HG02763 (cell line): ENCODE results near the gene OSGIN1.
"Not testable (repeated sequence)": the region's sequence is repeated elsewhere in the genome, so short reads cannot be mapped to it uniquely, and the experiment has no call there.

Source experiments
- ATAC-seq: cut with Tn5 transposase; IDR thresholded peaks from one replicate; pipeline ENCODE4 v1.9.1; 2021; ENCODE audit warnings: mild to moderate bottlenecking, moderate library complexity; ENCODE audit not compliant: unreplicated experiment

OSGIN1 gene

DNA sequence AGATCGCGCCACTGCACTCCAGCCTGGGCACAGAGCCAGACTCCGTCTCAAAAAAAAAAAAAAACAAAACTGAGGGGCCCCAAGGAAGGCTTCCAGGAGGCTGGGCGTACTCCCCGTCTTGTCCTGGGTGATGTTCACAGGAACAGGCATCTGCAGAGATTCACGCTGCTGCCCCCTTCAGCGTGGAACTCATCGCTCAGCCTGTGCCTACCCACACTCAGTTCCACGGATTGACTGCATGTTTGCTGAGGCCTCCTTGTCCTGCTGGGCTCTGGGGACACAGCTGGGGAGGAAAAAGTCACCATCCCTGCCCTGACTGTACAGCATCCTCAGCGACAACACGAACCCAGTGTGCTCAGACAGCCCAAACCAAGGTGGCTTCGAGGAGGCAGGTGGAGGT, 12.9 kb upstream of the OSGIN1 start:
- no peak for ATAC-seq

DNA sequence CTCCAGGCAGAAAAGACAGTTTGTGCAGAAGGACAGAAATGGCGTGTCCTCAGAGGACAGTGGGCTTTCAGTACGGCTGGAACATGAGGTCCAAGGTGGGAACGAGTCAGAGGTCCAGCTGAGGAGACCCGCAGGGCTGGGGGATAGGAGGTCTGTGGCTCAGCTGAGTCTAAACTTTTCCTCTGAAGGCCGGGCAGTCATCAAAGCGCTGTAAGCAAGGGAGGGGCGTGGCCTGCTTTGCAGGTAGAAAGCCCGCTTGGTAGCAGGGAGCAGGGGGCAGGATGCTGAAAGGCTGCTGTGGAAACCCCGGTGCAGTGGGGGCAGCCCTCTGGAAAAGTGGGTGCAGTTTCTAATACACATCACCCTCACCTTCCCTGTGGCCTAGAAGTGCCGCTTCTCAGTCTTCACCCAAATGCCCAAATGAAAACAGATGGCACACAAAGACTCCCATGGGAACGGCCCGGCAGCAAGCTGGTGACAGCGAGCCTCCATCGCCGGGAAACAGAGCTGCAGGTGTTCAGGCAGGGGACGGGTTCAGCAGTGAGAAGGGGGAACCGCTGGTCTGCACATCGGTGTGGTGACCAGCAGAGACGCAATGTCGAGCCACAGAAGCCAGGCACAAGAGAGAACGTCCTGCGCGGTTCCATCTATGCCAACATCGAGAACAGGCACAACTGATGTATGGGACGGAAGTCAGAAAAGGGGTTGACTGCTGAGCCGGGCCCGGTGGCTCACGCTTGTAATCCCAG, 12.2 kb upstream of the OSGIN1 start:
- no peak for ATAC-seq

- ATAC-seq = not testable (repeated sequence)
Observed at GRCh38 chr16:83941546-83941945, 11.5 kb upstream of the OSGIN1 start.

- ATAC-seq = no peak
Observed at GRCh38 chr16:83942074-83942473, 11.0 kb upstream of the OSGIN1 start.

DNA sequence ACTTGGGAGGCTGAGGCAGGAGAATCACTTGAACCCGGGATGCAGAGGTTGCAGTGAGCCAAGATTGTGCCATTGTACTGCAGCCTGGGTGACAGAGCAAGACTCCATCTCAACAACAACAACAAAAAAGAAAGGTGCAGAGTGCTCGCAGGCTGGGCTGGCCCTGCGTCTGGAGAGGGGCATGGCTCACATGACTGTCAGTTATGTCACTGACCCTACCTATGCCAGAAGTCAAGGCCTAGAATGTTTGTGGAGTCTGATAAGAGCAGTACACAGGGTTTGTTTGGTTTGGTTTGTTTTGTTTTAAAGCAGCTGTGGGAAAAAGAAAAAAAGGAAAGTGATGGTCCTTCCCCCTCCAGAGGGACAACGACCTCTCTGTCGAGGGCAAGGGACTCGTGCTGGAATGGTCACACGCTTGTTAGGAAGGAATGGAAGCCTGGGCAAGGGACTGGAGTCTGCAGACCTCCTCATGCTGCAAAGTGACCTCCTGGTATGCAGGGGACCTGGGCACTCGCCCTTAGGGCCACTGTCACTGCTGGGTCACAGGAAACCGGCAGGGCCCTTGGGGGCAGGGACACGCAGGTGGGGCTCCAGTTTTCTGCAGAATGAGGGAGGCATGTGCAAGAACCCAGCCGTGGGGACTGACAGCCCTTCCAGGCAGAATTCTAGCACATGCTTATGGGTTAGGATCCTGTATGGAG, 10.1 kb upstream of the OSGIN1 start:
- no peak for ATAC-seq

DNA sequence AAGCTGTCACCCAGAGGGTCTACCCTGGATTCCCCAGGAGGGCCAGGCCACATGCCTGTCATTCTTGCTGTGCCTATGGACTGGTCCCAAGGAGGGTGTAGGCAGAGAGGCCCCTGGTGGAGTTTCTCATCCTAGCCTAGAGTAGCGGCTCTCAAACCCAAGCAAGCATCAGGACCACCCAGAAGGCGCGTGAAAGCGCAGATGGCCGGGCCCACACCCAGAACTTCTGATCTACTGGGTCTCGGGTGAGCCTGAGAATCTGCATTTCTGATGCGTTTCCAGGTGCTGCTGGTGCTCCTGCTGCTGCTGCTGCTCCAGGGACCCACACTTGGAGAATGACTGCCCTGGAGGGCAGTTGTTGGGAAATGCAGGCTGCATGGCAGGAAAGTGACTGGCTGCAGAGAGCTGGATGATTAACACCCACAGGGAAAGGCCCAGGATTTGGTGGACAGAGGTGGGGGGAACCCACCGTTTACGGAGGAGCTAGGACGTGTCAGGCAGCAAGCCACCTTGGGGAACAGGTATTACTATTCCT, 9.5 kb upstream of the OSGIN1 start:
- ATAC-seq = no peak

DNA sequence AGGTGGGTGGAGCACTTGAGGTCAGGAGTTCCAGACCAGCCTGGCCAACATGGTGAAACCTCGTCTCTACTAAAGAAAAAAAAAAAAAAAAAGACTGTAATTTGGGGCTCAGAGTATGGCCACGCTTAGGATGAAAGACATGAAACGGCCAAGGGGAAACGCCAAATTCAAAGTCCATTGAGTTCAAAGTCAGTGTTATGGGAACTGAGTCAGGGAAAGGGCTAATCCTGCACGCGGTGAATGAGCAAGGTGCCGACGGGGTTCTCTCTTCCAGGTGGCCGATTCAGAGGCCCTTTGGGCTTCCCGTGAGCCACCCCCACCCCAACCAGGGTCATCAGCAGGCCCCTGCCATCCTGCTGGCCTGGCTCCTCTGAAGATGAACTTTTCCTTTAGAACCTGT, 7.5 kb upstream of the OSGIN1 start:
- no peak for ATAC-seq

DNA sequence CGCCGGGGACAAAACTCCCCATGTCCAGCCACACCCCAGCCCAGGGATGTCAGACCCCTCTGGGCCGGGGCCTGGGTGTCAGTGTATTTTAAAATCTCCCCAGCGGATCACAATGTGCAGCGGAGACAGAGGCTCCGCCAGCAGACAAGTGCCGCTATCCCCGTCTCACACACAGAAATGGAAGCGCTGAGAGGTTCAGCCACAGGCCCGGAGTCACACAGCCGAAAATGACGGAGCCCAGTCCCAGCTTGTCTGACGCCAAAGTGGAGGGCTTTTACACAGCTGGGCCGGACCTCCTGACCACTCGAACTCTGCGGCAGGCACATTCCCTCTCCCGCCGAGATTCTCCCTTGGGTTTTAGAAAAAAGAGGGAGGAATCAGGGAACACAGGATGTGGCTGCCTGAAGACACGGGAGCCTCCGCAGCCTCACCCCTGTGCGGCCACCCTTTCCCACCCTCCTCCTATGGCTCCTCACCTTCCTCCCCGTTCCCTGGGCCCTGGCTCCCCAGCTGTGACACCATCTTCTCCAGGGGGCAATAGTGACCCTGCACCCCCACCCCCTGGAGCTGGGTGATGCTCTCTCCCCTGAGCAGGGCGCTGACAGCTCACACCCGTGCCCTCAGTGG, 6.8 kb upstream of the OSGIN1 start:
- ATAC-seq = no peak

DNA sequence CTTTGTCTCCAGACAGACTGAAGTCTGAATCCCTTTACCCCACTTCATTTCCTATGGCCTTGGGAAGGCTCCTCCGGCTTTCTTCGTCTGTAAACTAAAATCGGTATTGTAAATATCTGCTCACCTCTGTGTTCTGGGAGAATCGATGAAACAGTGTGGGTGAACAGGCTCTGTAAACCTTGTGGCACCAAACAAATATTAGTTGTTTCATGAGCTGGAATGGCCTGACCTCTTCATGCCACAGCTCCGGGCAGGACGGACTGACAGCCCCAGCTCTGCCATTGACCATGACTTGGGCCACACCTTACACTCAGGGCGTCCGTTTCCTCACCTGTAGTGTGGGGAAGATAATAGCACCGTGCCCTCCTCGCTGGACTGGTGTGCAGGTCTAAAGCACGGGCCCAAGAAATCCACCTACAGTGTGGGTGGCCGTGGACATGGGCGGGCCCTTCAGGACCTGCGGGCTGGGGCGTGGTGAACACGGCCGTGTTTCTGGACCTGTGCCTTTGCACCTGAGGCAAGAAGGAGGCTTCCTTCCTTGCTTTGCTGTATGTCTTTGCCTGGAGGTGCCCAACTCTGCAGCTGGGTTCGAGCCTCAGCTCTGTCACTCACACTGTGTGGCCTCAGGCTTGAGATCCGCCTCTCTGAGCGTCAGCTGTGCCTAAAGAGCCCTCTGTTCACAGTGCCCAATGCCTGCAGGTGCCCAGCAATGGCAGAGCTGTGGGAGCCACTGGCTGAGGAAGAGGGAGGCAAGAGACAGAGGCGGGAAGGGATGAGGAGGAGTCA, 6.1 kb upstream of the OSGIN1 start:
- ATAC-seq = no peak

DNA sequence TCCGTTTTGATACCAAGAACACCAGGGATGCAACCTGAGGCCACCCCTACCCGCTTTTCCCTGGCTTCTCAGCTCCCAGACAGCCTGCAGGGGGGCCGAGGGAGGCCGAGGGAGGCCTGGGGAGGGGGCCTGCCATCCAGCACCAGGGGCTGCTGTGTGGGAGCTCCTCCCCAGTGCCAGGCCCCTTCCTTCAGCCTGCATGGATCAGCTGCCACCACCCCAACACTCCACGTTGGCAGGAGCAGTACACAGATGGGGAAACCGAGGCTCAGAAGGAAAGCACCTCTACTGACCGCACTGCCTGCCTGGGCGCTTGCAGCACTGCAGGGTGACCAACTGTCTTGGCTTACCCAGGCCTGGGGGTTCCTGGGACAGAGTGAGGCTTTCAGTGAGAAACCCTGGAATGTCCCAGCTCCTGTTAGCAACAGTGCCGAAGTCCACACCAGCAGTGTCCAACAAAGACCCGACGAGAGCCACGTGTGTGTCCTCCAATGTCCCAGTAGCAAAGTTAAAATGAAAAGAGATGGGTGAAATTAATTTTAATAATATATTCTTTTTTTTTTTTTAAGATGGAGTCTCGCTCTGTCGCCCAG, 5.3 kb upstream of the OSGIN1 start:
- no peak for ATAC-seq

DNA sequence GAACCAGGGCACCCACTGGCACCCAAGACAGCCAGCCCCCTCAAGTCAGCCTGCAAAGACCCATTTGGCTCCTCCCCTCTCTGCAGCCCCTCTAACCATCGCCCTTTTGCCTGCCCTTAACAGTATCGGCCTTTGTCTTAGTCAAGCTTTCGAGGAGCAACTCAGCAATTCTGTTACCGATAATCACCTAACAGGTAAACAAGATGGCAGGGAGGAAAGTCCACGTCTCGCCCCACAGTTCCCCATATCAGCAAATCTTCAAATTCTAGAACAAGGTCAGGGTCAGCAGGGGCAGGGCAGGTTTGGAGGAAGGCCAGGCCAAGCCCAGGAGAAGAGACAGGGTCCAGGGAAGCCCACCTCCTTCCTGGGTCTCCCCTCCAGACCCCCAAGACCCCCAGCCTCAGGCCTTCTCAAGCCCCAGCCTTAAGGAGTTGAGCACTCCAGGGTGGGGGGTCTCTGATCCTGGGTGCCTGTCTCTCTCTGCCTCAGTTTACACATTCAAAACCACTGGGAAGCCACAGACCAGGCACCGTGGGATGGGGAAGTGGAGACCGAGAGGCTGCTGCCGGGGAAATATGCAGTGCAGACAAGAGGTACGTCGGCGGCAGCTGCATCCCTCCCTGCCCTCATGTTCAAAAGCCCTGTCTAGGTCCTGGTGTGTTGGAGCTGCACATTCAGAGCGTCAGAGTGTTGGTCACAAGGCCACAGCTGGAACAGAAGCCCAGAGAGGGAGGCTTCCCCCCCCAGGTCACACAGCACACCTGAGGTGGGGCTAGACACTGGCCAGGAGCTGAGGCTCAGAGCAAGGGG, 3.9 kb upstream of the OSGIN1 start:
- no peak for ATAC-seq

- no peak for ATAC-seq
Observed at GRCh38 chr16:83949724-83950001, 3.4 kb upstream of the OSGIN1 start.

DNA sequence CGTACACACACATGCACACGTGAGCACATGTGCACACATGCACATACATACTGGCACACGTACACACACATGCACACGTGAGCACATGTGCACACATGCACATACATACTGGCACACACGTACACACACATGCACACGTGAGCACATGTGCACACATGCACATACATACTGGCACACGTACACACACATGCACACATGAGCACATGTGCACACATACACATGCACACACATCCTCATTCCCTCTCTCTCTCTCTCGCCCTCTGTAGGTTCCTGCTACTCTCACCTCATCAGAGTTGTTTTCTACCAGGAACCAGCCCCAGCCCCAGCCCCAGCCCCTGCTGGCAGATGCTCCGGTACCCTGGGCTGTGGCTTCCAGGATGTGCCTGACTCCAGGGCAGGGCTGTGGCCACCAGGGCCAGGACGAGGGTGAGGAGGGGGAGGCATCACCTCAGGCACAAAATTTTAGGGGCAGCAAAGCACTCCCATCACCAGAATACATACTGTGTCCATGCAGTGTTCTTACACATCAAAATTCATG, 2.1 kb upstream of the OSGIN1 start:
- ATAC-seq = not testable (repeated sequence)

GRCh38 chr16:83951544-83951943, 1.5 kb upstream of the OSGIN1 start:
- ATAC-seq = no peak

- ATAC-seq = no peak
Observed at GRCh38 chr16:83952587-83952939, 477 bp upstream of the OSGIN1 start.

- ATAC-seq = no peak
Observed at GRCh38 chr16:83953796-83954576, 946 bp downstream of the OSGIN1 start.

DNA sequence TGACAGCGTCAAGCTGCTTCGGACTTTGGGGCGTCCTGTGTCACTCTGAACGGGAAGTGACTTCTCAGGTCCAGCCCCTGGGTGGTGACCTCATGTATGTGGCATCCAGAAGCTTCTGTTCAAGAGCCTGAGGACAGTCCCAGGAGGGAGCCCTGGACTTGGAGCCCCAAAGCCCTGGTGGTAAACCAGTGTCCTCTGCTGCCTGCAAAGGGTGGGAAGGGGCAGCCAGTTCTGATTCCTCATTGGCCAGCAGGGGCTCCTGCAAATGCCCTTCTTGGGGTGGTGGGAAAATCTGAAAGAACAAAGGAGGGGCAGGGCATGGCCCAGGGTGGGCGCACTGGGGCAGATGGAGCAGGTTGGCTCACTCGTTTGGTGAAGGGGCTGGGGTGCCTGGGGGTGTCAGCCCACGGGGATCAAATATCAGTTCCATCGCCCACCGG, 1.6 kb downstream of the OSGIN1 start:
- no peak for ATAC-seq

DNA sequence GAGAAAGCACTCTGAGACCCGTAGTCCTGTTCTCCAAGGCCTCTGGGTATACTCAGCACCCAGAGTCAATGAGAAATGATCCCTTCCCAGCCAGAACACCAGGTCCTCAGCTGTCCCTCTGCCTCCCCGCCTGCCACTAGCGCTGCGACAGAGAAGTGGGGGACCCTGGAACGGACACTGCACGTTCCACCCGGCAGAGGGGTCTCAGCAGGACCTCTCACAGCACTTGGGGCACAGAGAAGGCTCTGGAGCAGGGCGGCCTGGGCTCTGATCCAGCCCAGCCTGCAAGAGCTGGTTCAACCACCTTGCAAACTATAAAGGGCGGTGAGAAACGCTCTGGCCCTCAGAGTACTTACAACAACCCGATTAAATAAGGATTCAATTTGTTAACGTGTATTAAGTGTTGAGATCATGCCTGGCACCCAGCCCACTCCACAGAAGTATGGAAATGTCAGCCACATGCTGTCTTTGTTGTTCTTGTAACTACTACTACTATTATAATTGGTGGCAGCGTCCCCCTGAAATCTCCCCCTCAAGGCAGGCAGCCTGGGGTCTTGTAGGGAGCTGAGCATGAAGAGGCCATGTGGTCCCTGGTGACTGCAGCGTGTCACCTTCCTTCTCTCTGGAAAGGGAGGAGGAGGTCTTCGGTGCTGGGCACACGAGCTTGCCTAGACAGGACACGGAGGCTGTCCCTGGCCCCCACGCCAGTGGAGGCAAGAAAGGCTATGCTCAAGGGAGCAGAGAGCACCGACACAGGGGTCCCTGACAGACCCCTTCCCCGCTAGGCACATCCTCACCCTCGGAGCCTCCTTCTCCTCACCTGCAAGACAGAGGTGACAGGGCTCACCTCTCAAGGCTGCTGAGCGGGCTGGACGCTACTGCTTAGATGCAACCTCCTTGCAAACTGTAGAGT, 2.4 kb downstream of the OSGIN1 start:
- ATAC-seq = no peak
